OCI-LY1 (cell line): Measurements from ENCODE around the gene FANCC.

Source experiments
- H2AFZ ChIP-seq: fragments of 200-600 bp; sonication (generic), shearing (Covaris generic); 2 replicates; pipeline ENCODE4 v1.6.0; 2014; ENCODE audit warnings: antibody characterized with exemption, mild to moderate bottlenecking, low read length
- H3F3A ChIP-seq: fragments of 200-600 bp; sonication (generic), shearing (Covaris generic); 2 replicates; pipeline ENCODE4 v1.6.0; 2014; ENCODE audit warnings: mild to moderate bottlenecking, antibody characterized with exemption, low read length, moderate library complexity; ENCODE audit not compliant: insufficient read depth
- H3K27ac ChIP-seq: fragments of 200-600 bp; sonication (generic); 2 replicates; pipeline ENCODE4 v1.5.1; 2014; ENCODE audit warnings: low read length, mixed run types, mild to moderate bottlenecking, low read depth; ENCODE audit not compliant: poor library complexity, severe bottlenecking
- H3K27me3 ChIP-seq: fragments of 200-600 bp; sonication (generic); 2 replicates; pipeline ENCODE4 v1.6.0; 2014; ENCODE audit warnings: antibody characterized with exemption, mild to moderate bottlenecking, low read length, moderate library complexity; ENCODE audit not compliant: insufficient read depth
- H3K36me3 ChIP-seq: fragments of 200-600 bp; sonication (generic); 2 replicates; pipeline ENCODE4 v1.6.1; 2014; ENCODE audit warnings: mild to moderate bottlenecking, antibody characterized with exemption, low read length, moderate library complexity, mixed read lengths; ENCODE audit not compliant: insufficient read depth
- H3K4me1 ChIP-seq: fragments of 200-600 bp; sonication (generic); 2 replicates; pipeline ENCODE4 v1.5.1; 2014; ENCODE audit warnings: mild to moderate bottlenecking, low read length, moderate library complexity; ENCODE audit not compliant: insufficient read depth, severe bottlenecking
- H3K4me2 ChIP-seq: fragments of 200-600 bp; sonication (generic), shearing (Covaris generic); 2 replicates; pipeline ENCODE4 v1.6.1; 2014; ENCODE audit warnings: low read length
- H3K4me3 ChIP-seq: fragments of 200-600 bp; sonication (generic); 2 replicates; pipeline ENCODE4 v1.5.1; 2014; ENCODE audit warnings: low read length, low read depth, mild to moderate bottlenecking, mixed read lengths; ENCODE audit not compliant: poor library complexity, severe bottlenecking
- H3K79me2 ChIP-seq: fragments of 200-600 bp; shearing (Covaris generic); 2 replicates; pipeline ENCODE4 v1.6.1; 2016; ENCODE audit warnings: mixed run types, low read length, mixed read lengths; ENCODE audit not compliant: insufficient read depth
- H3K9ac ChIP-seq: fragments of 200-600 bp; sonication (generic), shearing (Covaris generic); 2 replicates; pipeline ENCODE4 v1.6.1; 2014; ENCODE audit warnings: mild to moderate bottlenecking, low read length, mixed read lengths
- H3K9me2 ChIP-seq: fragments of 200-600 bp; sonication (generic), shearing (Covaris generic); 2 replicates; pipeline ENCODE4 v1.6.1; 2014; ENCODE audit warnings: low read depth, mild to moderate bottlenecking, low read length, mixed read lengths
- H3K9me3 ChIP-seq: fragments of 200-600 bp; shearing (Covaris generic); 2 replicates; pipeline ENCODE4 v1.6.1; 2014; ENCODE audit warnings: low read length, mixed read lengths
- H4K20me1 ChIP-seq: fragments of 200-600 bp; sonication (generic), shearing (Covaris generic); 2 replicates; pipeline ENCODE4 v1.6.0; 2016; ENCODE audit warnings: mild to moderate bottlenecking, low read length; ENCODE audit not compliant: insufficient read depth
- EZH2 ChIP-seq: fragments of 200-600 bp; sonication (generic), shearing (Covaris generic); IDR thresholded peaks from 2 replicates; pipeline ENCODE4 v1.8.0; 2017; ENCODE audit warnings: borderline replicate concordance, mixed run types, mild to moderate bottlenecking, antibody characterized with exemption, low read length, moderate library complexity, mixed read lengths
- TF ChIP-seq, protein P1 (sequence below): fragments of 200-600 bp; sonication (generic), shearing (Covaris generic); IDR thresholded peaks from 2 replicates; pipeline ENCODE4 v1.5.1; 2017; ENCODE audit warnings: mild to moderate bottlenecking, antibody characterized with exemption, low read length, moderate library complexity, mixed read lengths

FANCC gene

DNA sequence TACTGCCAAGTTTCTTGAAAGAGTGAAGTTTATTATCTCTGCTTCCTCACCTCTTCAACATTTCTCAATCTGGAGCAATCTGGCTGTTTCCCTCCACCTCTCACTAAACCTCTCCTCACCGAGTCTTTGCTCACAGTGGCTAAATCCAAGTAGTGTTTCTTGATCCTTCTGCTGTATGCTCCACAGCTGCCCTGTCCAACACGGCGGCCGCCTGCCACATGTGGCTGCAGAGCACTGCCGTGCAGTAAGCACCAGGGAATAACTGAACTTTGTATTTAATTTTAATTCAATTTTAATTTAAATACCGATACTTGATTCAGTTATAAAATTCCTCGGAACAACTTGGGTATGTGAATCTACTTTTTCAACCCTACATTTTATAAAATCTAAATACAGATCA, 80.2 kb downstream of the FANCC start:
- Histone ChIP-seq H3K9ac (no peak overlapping the region), H3K9me3 (no peaks in the 10 kb centered on the region), H2AFZ (no peak overlapping the region), H3K4me2 (no peak overlapping the region), H3K4me3 (no peak overlapping the region), H4K20me1 (no peaks in the 10 kb centered on the region), H3K27me3 (no peaks in the 10 kb centered on the region), H3K79me2 (no peaks in the 10 kb centered on the region), H3K36me3 (no peaks in the 10 kb centered on the region; the same call in 1 of the 2 replicates), H3K4me1 (no peaks in the 10 kb centered on the region), H3K27ac (no peak overlapping the region), H3K9me2 (no peaks in the 10 kb centered on the region), H3F3A (no peaks in the 10 kb centered on the region)
- TF ChIP-seq, protein P1, sequence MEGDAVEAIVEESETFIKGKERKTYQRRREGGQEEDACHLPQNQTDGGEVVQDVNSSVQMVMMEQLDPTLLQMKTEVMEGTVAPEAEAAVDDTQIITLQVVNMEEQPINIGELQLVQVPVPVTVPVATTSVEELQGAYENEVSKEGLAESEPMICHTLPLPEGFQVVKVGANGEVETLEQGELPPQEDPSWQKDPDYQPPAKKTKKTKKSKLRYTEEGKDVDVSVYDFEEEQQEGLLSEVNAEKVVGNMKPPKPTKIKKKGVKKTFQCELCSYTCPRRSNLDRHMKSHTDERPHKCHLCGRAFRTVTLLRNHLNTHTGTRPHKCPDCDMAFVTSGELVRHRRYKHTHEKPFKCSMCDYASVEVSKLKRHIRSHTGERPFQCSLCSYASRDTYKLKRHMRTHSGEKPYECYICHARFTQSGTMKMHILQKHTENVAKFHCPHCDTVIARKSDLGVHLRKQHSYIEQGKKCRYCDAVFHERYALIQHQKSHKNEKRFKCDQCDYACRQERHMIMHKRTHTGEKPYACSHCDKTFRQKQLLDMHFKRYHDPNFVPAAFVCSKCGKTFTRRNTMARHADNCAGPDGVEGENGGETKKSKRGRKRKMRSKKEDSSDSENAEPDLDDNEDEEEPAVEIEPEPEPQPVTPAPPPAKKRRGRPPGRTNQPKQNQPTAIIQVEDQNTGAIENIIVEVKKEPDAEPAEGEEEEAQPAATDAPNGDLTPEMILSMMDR = no peak
- TF ChIP-seq EZH2 = no peak

DNA sequence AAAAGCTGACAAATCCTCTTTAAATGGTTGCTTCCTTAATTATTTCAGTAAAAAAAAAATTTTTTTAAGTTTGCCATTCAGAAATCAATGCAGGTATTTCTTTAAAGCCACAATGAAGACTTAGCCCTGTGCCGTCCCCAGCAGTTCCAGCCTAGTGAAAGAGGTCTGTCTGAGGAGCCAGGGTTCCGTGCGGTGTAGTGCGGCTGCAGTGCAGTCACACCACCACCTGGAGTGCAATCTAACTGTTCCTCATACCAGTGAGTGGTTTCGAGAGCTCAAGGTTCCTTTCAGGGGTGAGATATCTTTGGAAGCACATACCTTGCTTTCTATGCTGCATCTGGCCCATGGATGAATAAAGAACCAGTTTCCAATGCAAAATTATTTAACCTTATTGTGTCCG, 87.5 kb downstream of the FANCC start:
- Histone ChIP-seq H3K4me2 (no peak overlapping the region), H3K4me1 (no peaks in the 10 kb centered on the region), H3F3A (no peaks in the 10 kb centered on the region), H3K4me3 (no peak overlapping the region), H4K20me1 (no peaks in the 10 kb centered on the region), H3K27me3 (no peaks in the 10 kb centered on the region), H3K79me2 (no peaks in the 10 kb centered on the region), H3K9me3 (peaks cover 7% of the 10 kb centered on the region; the same call in 1 of the 2 replicates), H3K27ac (no peak overlapping the region), H3K9ac (no peak overlapping the region), H3K9me2 (no peaks in the 10 kb centered on the region), H2AFZ (no peak overlapping the region), H3K36me3 (no peaks in the 10 kb centered on the region)
- TF ChIP-seq EZH2 = no peak
- TF ChIP-seq, protein P1 = no peak

DNA sequence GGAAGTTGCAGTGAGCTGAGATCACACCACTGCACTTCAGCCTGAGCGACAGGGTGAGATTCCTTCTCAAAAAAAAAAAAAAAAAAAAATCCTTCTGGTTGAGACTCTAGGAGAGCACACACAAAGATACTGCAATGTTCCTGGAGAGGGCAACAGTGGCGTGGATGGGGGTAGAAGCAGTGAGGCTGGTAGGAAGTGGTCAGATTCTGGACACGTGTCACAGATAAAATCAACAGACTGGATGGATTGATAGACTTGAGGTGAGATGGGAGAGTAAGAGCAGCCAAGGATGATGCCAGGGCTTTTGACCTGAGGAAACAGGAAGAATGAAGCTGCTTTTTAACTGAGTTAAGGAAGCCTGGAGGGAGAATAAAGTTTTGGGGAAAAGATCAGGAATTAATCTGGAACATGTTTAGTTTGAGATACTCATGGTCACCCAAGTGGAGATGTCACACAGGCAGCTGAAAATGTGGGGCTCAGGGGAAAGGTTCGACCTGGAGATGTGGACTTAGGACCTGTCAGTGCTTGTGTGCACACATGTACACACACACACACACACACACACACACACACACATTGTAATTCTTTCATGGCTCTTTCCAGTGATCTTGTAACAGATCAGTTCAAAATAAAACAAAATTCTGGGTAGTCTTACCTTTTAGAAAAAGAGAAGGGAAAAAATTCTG, 88.1 kb downstream of the FANCC start:
- H3K9me3 ChIP-seq = peaks cover 7% of the 10 kb centered on the region; the same call in 1 of the 2 replicates
- H3K27ac ChIP-seq = no peak overlapping the region
- H3K9me2 ChIP-seq = no peaks in the 10 kb centered on the region
- H3F3A ChIP-seq = no peaks in the 10 kb centered on the region
- H3K4me1 ChIP-seq = no peaks in the 10 kb centered on the region
- no peak overlapping the region for H2AFZ ChIP-seq
- TF ChIP-seq EZH2 = no peak
- TF ChIP-seq, protein P1 = no peak
- H3K79me2 ChIP-seq = no peaks in the 10 kb centered on the region
- no peak overlapping the region for H3K4me3 ChIP-seq
- H3K9ac ChIP-seq = no peak overlapping the region
- H3K36me3 ChIP-seq = no peaks in the 10 kb centered on the region
- no peaks in the 10 kb centered on the region for H4K20me1 ChIP-seq
- H3K27me3 ChIP-seq = no peaks in the 10 kb centered on the region
- no peak overlapping the region for H3K4me2 ChIP-seq
